Fibroblast of villous mesenchyme (primary cell): ENCODE results near the gene IWS1. TPM values are rescaled to one million over a fixed set of nuclear protein-coding genes. Genes with fewer than 3 reads are reported as not detected.

Source experiments
- DNase-seq: peaks from one replicate; pipeline ENCODE4 v3.0.0-alpha.2; 2010; ENCODE audit warnings: low read depth
- H3K4me3 ChIP-seq: 2 replicates; pipeline ENCODE4 v1.5.1; 2011; ENCODE audit warnings: low read depth, mild to moderate bottlenecking, low read length
- total RNA-seq: library from RNA; depleted of rRNA; stranded (reverse); fragments of >200 nt; gene quantifications from 2 replicates; pipeline ENCODE4 v1.2.3, GENCODE V29; 2012
- TF ChIP-seq, protein P1 (sequence below): IDR thresholded peaks from 2 replicates; pipeline ENCODE4 v1.5.1; 2012; ENCODE audit warnings: low read depth, mild to moderate bottlenecking, low read length; ENCODE audit not compliant: insufficient read depth

IWS1 gene
- total RNA-seq, 1 donor = 42.7 TPM

DNA sequence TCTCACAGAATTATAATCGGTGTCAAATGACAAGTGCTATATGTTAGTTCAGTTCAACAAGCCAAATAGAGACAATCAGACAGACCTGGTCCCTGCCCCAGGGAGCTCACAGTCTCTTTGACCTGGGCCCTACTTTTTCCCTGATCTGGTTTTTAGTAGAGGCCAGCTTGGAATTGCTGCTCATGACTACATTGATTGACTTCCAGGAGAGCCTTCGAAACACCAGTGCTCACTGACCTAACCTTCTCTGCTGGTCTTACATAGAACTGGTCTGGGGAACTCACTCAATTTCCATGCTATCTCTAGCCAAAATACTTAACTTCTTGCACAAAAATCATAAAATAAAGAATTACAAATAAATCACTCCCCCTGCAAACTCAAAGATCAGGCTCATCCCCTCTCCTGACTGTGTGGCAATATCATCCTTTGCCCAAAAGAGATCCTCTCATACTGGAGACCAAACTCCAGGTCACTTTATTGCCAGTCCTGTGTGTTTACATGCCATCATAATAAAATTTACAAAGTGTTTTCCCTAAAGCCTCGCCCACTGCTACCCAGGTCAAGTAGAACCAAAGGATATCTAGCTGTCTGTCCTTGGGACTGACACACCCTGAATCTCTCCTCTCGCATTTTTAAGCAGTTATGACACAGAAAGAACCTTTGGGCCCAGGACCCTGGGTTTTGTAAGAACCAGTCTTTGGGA, 54.9 kb downstream of the IWS1 start:
- DNase-seq = no peak
- TF ChIP-seq, protein P1, sequence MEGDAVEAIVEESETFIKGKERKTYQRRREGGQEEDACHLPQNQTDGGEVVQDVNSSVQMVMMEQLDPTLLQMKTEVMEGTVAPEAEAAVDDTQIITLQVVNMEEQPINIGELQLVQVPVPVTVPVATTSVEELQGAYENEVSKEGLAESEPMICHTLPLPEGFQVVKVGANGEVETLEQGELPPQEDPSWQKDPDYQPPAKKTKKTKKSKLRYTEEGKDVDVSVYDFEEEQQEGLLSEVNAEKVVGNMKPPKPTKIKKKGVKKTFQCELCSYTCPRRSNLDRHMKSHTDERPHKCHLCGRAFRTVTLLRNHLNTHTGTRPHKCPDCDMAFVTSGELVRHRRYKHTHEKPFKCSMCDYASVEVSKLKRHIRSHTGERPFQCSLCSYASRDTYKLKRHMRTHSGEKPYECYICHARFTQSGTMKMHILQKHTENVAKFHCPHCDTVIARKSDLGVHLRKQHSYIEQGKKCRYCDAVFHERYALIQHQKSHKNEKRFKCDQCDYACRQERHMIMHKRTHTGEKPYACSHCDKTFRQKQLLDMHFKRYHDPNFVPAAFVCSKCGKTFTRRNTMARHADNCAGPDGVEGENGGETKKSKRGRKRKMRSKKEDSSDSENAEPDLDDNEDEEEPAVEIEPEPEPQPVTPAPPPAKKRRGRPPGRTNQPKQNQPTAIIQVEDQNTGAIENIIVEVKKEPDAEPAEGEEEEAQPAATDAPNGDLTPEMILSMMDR = no peak
- H3K4me3 ChIP-seq = no peak overlapping the region

DNA sequence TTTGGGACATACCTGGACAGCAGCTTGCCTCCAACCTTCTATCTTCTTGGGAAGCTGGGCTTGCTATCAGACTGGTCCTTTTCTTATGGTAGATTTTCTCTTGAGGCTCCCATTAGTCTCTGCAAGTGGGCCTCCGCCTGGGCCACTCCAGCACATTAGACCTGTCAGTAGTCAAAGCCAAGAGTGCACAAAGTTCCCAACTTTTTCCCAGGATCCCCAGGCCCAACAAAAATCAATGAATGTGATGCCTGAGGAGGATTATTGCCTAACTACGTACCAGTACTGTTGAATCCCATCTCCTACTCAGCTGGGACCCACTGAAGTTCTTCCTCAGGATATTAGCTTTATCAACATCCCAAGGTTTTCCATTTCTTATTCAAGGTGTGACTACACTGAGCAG, 56.3 kb downstream of the IWS1 start:
- DNase-seq = no peak
- TF ChIP-seq, protein P1 = no peak
- no peak overlapping the region for H3K4me3 ChIP-seq

DNA sequence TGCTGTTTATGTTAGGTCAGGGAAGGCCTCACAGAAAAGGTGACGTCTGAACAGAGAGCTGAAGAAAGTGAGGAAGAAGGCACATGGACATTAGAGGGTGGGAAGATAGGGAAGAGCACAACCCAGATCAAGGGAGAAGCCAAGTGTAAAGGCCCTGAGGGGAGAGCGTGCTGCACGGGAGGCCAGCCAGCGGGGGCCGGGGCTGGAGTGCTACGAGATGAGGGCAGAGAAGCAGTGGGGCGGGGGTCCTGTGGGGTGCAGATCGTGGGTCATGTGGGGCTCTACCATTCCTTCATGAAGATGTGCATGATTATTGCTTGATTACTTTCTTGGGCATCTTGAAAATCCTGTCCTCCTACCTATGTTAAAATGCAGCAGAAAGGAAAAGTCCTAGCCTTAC, 57.2 kb downstream of the IWS1 start:
- H3K4me3 ChIP-seq = no peak overlapping the region
- TF ChIP-seq, protein P1 = no peak
- no peak for DNase-seq

DNA sequence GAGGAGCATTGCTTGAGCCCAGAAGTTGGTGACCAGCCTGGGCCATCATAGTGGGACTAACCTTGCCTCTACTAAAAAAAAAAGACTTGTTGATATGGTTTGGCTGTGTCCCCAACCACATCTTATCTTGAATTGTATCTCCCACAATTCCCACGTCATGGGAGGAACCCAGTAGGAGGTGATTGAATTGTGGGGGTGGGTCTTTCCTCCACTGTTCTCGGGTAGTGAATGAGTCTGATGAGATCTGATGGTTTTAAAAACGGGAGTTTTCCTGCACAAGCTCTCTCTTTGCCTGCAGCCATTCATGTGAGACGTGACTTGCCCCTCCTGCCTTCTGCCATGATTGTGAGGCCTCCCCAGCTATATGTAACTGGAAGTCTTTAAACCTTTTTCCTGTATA, 61.0 kb downstream of the IWS1 start:
- H3K4me3 ChIP-seq = no peak overlapping the region
- no peak for DNase-seq
- TF ChIP-seq, protein P1 = no peak

DNA sequence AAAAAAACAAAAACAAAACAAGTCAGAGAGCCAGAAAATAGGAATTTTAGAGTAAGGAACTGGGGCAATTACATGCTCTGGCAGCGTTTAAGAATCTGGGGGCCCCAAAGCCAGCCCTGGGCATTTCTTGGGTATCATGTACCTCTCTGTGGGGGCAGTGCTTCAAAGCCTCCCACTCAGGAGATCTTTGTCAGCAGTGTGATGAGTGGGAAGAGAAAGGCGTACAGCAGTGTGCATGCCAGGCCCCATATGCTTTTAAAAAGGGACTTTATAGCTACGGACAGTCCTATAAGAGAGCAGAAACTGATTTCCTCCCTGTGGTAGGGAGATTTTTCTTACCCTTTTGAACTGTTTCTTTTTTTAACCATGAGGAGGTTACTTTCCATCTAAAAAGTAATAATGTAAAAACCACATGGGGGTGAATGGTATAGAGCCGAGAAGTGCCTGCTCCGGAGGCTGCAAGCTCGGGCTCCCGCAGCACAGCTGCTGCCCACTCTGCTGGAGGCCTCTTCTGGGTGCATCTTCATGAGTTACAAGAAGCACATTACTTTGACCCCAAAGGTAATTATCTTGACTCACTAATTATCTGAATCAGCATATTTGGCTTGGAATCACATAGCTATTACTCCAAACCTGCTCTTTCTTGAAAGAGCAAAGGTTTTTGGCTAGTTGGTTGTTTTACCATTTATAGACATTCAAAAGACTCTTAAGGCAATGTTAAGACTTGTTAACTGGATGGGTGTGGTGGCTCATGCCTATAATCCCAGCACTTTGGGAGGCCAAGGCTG, 61.6 kb downstream of the IWS1 start:
- H3K4me3 ChIP-seq = no peak overlapping the region
- TF ChIP-seq, protein P1 = no peak
- DNase-seq = no peak

DNA sequence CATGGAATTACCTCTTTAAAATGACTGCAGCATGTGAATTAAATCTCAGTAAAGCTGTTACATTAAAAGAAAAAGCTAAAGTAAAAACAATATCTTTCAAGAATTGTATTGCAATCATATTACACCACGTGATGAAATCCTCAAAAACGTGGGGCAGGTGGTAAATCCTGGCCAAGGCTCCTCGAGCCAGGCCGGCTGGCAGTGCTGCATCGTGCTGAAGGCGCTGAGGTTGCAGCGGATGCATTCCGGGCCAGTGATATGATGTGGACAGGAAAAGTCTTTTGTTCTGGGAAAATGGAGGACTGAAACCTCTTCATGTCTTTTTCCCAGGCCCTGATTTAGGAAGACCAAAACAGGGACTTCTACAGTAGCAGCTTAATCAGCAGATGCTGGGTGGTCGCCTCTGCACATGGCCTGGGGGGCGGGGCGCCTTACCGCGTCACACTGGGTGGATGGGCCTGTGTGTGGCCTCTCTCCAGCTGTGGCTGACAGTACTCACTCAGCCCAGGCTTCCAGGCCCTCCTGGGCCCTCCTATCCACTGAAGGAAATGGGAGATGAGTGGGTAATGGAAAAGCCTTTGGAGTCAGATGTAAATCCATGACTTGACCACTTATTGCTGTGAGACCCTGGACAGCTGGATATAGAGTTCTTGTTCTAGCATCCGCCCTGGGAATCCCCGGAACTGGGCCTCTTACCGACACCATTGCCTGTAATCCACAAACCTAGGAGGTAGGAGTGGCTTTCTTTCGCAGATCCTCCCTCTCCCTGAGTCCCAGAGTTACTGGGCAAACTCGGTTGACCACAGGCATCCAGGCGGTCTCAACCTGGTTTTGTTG, 62.9 kb downstream of the IWS1 start:
- no peak for DNase-seq
- TF ChIP-seq, protein P1 = no peak

More for the DNA sequence above, 62.9 kb downstream of the IWS1 start:
- H3K4me3 ChIP-seq = no peak overlapping the region
